A204.1 (cell line): ENCODE data around the gene CUEDC1.
"Not testable (repeated sequence)": the region's sequence is repeated elsewhere in the genome, so short reads cannot be mapped to it uniquely, and the experiment has no call there.

Source experiments
- FAIRE-seq: peaks from 2 replicates; lab custom pipeline; 2012; peaks lifted over from hg19 to GRCh38; lab: Jason Lieb, UNC

The CUEDC1 gene

GRCh38 chr17:57859601-57860413 is 95.4 kb downstream of the CUEDC1 start:
- FAIRE-seq = no peak

DNA sequence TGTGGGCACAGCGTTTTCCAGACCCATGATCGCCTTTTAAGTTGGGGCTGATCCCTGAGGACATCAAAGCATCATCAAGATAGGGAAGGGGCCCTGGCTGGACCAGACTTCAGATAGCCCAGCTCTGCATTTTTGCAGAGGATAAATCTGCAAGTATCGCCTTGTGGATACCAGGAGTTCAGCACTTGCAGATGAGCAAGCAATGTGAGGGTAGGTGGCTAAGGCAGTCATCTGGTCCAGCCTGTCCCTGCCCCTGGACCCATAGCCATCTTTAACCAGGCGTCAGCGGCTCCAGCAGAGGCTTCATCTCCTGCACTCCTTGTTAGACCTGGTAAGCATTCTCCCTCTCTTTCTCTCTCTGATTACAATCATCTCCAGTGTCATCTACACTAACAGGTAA is 96.4 kb downstream of the CUEDC1 start:
- no peak for FAIRE-seq

GRCh38 chr17:57856792-57857620 is 98.2 kb downstream of the CUEDC1 start:
- FAIRE-seq = no peak

DNA sequence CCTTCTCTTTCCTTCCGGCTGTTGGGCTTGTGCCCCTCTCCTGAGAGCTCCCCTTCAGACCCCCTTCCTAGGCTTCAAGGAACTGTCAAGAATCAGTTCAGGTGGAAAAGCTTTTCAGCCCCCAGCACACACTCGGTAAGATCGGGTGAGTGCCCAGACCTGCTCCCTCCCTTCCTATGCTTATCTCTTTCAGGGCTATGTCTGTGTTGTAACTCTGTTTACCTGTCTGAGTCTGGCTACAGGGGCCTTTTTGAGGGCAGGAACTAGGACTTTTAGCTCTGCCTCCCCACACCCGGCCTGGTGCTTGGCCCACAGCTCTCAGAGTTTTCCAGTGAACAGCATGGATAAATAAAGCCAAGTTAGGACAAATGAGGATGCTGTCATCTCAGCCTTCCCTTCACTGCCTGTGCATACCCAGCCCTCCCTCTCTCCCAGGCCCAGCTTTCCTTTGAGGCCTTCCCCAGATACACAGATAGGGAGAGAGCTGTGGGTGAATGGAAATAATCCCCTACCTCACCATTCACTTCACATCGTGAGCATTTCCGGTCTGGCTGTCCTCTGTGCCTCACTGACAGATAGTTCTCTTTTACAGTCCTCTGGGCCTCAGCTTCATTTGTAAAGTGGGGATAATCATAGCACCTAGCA is 99.7 kb downstream of the CUEDC1 start:
- no peak for FAIRE-seq

GRCh38 chr17:57853695-57854094 is 101.5 kb downstream of the CUEDC1 start:
- no peak for FAIRE-seq

DNA sequence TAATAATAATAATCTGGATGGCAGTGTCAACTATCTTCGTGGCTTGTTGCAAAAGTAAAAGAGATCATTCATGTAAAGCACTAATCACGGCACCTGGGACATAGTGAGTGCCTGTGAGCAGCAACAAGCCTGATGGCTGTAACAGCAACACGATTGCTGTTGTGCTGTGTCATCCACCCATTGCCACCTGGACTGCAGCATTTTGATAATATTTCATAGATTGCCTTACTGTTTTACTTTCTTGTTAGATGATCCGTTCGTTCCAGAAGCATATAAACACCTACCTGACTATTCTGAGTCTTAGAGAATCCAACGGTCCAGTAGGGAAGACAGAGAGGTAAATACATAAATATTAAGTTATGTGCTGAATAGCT is 102.3 kb downstream of the CUEDC1 start:
- no peak for FAIRE-seq

DNA sequence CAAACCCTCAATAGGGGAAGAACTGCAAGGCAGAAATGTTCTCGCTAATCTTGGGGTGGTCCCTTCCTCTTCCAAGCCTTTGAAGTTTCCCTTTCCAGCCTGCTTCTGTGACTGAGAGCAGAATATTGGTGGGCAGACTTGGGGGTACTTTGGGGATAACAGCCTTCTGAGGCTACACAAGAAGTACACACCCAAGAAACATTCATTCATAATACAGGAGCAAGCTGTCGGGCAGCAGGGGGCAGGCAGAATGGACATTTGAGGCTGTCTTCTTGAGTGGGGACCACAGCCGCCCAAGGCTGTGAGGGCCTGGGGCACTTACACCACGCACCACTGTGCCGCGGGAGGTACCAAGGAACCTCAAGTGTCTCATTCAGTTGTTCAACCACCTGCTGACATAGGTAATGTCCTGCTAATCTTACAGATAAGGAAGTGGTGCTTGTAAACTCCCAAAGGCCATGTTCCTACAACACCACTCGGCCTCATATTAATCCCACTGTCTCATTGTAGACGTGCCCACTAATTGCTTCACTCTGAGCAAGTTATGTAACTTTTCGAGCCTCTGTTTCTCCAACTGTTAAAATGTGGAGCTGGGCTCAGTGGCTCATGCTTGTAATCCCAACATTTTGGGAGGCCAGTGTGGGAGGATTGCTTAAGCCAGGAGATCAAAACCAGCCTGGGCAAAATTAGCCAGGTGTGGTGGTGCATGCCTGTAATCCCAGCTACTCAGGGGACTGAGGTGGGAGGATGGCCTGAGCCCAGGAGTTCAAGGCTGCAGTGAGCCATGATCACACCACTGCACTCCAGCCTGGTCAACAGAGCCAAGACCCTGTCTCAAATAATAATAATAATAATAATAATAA is 102.9 kb downstream of the CUEDC1 start:
- FAIRE-seq = no peak

DNA sequence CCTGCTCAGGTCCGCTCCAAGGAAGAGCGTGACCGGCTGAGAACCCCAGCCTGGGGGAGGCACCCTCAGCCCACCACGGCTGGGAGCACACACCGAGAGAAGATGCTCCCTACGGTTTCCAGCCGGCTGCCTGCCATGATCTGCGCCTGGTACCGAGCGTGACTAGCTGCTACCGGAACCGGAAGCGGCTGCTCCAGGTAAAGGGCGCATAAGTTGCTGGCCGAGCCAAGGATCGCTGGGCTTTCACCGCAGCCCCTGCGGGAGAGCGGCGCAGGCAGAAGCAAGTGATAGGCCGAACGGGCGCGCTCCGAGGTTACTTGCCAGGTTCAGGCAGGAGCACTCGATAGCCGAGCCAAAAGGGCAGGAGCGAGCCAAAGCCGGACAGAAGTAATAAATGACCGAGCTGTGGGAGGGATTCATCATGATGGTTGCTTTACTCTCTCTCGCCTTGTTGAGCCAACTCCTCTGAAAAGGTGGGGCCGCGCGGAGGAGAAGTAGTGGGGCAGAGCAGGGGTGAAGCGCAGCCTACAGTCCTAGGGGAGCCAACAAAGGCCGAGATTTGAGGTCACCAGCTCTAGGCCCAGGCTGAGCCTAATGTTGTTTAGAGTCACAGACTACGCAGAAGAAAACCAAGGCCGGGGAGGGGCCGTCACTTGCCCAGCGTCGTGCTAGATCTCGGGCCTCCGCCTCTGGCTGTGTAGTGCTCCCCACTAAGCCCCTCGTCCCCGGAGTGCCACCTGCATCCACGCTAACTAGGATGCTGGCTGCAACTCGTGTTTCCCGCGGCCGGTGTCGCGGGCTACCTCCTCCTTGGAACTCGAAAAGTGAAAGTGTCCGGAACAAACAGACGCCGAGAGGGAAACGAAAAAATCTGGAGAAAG is 105.1 kb downstream of the CUEDC1 start, which contains the start of gene MRPS23:
MRPS23 (minus strand) TSS at position 171 of the 881 bp plus-strand sequence; CDS start at position 137, 34 bp downstream.
- FAIRE-seq = peak; percentile 94

GRCh38 chr17:57849163-57849873 is 105.9 kb downstream of the CUEDC1 start:
- no peak for FAIRE-seq

- not testable (repeated sequence) for FAIRE-seq
These were observed 108.9 kb downstream of the CUEDC1 start for GRCh38 chr17:57846056-57846945.

- FAIRE-seq = no peak
These were observed 112.9 kb downstream of the CUEDC1 start for GRCh38 chr17:57842280-57842679.

DNA sequence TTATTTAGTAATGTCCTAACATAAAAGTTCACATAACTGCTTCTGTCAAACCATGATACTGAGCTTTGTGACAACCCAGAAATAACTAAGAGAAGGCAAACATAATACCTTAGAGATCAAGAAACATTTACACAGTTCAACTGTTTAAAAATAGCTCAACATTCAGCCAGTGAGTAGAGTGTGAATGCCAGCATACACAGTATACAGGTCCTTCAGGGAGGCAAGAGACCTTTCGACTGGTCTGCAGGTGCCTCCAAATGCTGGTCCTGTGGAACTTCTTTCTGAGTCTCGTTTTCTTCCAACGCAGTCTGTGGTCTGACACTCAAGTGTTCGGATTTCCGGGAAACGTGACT is 115.7 kb downstream of the CUEDC1 start:
- no peak for FAIRE-seq

DNA sequence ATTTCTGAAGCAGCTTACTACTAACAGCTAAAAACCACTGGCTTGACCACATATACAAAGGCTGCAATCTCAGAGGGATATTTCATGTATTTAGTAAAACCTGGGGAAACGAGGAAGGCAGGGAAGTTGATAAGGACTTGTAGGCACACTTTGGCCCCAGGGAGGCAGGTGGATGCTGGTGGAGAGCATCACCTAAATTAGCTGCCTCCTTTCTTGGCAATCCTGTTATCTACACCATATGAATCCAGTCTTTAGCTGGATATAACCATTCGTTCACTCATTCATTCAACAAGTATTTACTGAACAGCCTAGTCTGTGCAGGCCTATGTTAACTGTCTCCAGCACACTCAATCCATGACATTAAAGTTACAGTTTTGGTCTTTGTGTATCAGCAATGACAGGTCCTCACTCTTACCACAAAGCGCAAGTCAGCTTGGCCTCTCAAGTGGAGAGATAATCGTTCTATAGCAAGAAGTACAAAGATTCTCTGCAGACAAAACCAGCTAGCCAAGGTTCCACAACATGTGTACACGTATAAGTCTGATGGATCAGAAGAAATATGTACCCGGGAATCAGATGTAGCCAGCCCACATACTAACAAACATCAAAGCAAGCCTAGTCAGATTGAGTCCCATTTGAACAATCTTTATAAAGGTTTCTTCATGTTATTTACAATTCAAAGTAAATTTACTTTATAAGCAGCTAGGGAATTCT is 116.2 kb downstream of the CUEDC1 start:
- no peak for FAIRE-seq

DNA sequence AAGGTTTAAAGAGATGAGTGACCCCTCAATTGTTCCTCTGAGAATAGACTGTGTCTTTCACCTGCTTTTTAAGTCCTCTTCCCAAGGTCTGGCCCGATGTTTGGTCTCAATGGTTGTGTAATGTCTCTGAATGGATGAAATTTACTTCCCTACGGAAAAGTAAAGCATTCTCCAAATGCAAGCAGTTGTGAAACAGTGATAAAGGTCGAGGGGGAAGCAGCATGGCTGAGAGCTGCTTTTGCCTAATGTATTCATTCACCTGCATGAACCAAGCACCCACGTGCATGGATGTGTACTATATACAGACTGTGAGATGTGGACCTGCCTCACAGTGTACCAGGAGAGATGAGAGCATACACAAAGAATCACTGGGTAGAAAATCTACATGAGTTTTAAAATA is 116.8 kb downstream of the CUEDC1 start:
- no peak for FAIRE-seq

DNA sequence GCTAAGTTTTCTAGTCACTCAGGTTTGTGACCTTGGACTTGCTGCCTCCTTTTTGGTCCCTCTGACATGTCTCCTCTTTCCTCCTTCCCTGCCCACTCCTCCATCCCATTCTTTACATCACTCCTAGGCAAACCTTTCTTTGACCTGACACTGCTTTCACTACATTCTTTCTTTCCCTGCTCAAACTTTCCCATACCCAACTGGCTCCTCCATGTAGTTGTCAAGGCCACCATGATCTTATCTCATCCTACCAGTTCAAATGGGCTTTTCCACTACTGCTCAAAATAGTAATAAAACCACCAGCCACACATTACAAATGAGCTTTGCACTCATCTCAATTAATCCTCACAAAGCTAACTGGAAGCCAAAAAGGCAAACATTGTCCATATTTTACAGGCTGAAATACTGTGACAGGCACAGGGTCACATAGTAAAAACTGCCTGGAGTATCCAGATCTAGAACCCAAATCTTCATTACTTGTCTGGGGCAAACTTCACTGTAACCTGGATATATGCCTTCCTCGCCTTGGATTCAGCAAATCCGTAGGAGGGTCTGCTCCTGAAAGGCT is 119.8 kb downstream of the CUEDC1 start:
- FAIRE-seq = no peak

DNA sequence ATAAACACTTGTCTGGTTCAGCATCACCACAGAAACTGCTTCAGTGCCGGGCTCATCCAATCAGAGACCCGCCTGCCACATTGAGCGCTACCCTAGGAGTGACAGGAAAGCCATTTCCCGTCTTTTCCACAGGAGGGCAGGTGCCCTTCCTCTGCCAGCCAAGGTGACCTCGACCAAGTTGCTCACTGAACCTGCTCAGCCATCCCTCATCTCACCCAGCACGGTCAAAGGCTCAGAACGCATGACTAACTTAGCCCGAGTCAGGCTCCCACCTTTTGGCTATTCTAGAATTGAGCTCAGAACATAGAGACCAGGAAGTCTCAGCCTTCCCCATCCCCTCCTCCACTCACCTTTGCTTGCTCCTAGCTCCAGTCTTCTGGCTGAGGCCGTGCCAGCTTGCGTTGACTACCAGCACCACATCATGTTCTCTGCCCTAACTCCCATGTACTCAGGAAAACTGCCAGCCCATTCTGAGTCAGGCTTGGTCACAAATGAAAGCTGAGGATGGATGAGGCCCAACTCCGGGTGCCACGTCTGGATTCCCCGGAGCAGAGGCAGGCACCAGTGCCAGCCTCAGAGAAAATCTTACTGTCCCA is 121.0 kb downstream of the CUEDC1 start:
- FAIRE-seq = no peak

- peak; percentile 43 for FAIRE-seq
These were observed 121.9 kb downstream of the CUEDC1 start for GRCh38 chr17:57833179-57833939.
